NCI-H128 (cell line): ENCODE data around the gene SMYD3.
A peak's percentile ranks its signal among the peaks of the same experiment; 100 is the strongest.
"Not testable (repeated sequence)": the region's sequence is repeated elsewhere in the genome, so short reads cannot be mapped to it uniquely, and the experiment has no call there.

Source experiments
- DNase-seq: peaks from one replicate; lab custom pipeline; 2025; ENCODE audit not compliant: unreplicated experiment; lab: John Stamatoyannopoulos, UW

The SMYD3 gene

DNA sequence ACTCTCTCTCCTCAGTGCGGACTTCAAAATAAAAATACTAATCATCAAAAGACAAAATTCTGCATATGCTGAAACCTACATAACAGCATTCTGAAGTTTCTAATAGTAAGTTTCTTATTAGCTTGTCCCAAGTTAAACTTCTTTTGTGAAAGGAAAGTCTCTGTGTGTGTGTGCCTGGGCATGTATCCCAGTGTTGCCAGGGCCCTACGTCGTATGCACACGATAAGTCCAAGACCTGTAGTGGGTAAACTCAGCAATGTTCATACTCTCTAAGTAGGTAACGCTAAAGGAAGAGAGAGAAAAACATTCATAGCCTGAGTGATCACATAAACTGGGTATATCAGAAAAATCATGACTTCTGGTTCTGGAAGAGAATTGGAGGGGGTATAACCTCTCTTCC, 465.7 kb downstream of the SMYD3 start:
- no peak for DNase-seq

DNA sequence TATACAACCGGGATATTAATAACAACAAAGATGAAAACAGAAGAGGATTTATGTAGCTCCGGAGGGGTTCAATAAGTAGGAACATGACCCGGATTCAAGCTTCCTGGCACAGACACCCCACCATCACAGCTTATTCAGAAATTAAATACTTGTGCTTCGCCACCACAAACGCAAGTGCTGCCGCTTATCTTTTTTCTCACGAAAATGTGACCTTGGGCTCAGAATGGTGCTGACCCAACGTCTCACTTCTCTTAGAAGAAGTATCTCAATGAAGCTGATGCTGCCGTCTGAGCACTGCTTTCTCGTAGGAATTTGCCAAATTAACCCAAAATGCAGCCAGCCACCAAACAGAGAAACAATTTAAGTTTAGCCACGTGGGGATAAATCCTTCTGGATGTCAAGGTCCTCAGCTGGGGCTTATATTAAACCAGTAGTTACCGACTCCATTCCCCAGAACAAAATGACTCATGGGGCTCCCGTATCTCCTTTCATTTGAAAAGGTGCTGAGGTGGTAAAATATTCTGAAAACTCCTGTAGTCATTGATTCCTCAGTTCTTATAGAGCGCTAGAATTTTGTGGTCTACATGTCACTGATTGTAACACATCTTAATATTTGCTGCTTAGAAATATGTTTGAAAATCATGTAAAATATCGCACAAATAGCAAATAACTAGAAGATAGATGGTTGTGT, 466.7 kb downstream of the SMYD3 start:
- no peak for DNase-seq

DNA sequence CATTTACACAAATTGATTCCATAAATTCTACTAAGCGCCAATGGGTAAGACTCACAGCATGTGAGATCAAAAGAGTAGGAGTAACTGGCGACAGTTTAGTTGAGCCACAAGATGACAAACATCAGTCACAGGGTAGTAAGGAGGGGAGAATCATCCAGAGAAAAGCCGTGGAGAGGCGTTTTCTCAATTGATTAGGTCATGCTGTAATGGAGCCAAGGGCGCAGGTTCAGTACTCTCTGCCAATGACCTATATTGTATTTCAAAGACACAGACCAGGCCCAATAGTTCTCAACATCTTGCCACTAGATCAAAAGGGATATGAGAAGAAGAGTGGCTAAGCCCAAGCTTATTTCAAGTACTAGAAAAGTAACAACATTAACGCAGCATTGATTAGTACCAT, 467.5 kb downstream of the SMYD3 start:
- DNase-seq: no peak

DNA sequence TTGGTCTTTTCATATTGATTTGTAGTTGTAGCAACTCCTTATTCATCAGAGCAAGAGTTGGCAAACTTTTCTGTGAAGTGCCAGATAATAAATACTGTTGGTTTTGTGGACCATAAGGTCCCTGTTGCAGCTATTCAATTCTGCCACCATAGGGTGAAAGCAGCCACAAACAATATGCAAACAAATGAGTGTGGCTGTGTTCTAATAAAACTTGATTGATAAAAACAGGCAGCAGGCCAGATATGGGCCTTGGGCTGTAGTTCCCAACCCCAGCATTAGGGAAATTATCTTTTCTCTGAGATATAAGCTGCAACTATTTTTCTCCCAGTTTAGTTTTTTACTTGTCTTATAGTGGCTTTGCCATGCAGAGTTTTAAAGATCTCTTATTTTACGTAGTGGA, 469.2 kb downstream of the SMYD3 start:
- DNase-seq: no peak

DNA sequence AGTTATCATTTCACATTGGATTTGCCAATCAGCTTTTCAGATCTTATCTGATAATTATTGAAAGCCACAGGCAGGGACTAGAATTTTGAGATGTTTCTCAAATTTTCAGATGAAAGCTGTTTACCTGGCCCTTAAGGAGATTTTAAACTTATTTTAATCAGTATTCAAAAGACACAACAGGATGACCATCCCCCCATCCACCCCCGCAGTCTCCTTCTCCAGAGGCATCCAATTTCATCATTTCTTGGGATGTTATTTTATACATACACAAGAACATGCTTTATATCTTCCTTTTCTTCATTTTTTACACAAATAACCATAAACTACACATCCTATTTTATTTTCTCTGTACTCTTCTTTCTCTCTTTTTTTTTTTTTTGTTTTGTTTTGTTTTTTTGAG, 470.9 kb downstream of the SMYD3 start:
- DNase-seq: no peak

DNA sequence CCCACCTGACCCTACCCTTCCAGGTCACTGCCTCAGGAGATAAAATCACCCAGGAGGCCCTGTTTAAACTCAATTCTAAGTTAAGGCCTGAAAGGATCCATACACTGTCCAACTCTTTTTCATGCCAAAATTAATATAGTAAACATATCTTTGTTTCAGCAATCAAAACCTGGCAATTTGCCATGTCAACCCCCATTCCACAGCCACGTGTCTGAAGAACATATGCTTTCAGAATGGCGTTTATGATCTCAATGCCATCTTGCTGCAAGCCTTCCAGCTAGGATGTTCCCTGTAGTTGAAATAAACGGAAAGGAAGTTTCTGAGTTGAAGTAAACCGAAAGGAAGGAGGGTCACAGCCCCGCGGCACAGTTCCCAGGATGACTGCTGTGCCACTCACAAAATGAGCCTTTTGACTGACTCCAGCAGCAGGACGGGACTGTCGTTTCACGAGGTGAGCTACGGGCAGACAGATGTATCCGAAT, 472.0 kb downstream of the SMYD3 start:
- DNase-seq: no peak

DNA sequence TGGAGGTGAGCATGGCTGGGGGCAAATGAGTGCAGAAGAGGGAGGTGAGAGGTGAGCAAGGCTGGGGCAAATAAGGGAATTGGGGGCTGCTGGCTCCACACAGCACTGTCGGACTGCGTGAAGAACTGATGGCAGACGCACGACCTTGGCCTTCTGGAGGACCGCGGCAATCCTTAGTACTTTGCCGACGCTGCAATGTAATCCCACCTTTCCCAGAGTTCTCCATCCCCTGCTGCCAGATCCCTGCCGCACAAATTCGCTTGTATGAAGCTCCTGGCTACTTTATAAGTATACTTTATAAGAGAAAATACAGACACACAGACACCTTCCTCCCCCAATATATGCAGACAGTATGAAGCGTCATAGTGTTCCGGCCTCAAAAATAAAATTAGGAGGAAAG, 472.4 kb downstream of the SMYD3 start:
- DNase-seq: no peak

DNA sequence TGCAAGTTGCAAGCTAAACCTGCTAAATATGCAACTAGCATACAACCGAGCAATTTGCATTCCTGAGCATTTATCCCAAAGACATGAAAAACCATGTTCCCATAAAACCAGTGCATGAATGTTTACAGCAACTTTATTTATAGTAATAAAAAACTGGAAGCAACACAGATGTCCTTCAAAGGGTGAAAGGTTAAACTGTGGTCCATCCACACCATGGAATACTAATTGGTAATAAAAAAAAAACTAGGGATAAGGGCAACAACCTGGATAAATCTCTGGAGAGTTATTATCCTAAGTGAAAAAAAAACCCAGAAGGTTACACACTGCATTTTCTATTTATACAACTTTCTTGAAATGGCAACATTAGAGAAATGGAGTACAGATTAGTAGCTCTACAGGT, 474.1 kb downstream of the SMYD3 start:
- DNase-seq: no peak

DNA sequence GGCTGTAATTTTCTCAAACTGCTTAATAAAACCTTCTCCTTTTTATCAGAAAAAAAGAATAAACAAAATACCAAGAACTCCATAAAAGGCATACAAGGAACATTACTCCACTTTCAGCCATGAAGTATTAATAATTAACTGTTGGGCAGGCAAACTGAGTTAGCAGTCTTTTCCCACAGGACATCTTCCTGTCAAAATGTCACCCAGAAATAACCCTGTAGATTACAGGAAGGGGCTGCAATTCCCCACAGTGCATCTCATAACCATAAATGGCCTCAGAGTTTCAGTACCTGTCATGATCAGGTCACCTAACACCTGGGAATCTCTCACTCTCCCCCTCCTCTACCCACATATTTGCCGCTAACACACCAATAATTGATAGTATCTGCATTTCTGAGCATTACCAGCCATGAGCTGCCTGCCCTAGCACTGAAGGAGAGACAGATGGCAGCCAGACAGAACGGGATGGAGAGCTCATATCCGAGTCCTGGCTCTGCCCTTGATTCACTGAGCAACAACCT, 475.0 kb downstream of the SMYD3 start:
- no peak for DNase-seq

DNA sequence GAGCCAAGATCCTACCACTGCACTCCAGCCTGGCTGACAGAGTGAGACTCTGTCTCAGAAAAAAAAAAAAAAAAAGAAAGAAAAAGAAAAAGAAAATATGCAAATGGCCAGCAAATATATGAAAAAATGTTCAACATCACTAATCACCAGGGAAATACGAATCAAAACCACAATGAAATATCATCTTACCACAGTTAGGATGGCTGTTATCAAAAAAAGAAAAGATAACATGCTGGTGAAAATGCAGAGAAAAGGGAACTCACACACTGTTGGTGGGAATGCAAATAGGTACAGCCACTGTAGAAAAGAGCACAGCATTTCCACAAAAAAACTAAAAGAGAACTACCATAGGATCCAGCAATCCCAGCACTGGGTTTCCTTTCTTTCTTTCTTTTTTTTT, 477.5 kb downstream of the SMYD3 start:
- no peak for DNase-seq

DNA sequence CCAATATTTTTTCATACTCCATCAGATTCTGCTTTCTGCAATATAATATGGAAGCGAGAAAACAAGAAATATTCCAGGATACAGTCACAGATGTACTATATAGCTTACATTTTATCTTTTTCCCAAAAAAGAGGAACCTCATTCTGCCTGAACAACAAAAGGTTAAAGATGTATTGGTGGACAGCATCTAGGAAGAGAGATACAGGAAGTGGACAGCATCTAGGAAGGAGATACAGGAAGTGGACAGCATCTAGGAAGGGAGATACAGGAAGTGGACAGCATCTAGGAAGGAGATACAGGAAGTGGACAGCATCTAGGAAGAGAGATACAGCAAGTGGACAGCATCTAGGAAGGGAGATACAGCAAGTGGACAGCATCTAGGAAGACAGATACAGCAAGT, 483.0 kb downstream of the SMYD3 start:
- not testable (repeated sequence) for DNase-seq

DNA sequence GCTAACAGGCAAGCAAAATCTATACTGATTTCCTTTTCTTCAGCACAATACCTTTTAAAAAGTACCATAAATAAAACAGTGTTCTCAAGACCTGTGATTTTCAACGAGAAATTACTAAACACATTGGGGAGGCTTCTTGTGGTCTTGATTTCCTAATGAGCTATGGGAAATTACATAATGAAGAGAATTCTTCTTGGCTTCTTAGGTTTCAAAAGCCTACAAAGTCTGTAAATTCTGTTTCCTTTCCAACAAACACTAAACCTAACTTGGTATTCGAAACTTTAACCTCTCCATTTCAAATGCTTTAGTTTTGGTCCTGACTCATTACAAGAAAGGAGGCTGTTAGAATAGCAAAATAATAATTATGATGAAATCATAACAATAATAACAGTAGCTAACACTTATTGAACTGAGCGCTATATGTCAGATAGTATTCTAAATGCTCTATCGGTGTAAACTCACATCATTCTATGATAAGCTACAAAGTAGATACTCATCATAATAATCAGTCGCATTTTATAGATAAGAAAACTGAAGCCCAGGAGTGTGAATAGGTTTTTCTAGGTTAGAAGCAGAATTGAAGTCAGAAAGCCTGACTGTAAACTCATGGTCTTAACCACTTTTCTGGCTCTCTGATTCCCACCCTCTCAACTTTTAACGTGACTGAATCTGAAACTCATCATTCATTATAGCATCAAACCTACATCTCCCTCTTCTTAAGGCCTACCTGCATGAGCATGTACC, 486.7 kb downstream of the SMYD3 start:
- DNase-seq: no peak

DNA sequence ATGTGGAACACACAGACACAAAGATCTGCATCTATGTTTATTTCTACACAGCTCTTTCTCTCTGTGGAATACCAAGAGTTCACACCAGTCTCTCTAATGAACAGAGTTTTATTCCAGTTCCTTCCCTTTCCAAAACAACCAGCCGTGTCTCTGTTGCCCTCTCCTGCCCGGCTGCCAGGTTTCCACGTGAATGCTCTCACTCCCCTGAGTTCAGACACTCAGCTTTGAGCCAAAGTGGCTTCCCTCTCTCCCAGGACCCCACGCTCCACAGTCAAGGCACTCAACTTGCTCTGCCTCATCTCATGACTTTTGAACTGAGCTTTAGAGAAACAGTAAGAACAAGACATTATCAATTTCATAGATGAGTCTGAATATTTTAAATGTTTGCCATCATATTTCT, 488.9 kb downstream of the SMYD3 start:
- no peak for DNase-seq

DNA sequence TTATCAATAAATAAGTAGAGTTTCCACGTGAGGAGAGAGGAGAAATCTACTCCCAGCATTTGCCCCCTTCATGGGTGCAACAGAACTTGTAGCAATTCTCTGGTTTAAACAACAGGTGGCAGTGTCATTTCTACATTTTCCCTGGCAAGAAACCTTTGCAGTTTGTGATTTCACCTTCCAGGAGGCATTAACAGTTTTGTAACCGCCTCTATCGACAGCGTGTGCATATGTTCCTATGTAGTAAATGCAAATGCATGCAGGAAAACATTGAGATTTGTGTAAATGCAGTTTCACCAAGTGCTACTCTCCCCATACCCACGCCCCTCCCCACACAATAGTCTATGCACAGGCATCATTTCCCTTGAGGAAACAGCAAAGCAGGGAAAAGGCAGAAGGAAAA, 494.7 kb downstream of the SMYD3 start:
- peak; percentile 60 for DNase-seq

DNA sequence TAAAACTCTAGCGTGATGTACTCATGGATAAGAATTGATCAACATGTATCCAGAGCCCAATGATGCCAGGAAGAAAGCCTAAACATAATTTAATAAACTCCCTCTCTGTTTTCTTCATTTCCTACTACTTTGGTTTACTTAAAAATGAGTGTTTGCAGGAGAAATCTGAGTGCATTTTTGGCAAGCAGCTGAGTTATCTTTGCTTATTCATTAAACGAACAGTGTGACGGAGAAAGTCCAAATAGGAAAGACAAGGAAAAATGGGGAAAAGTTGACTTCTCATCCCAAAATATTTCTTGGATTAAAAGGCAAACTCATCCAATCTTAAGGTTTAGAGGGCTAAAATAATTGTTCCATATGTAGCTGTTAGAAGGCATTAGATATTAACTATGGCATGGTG, 496.7 kb downstream of the SMYD3 start:
- DNase-seq: no peak

DNA sequence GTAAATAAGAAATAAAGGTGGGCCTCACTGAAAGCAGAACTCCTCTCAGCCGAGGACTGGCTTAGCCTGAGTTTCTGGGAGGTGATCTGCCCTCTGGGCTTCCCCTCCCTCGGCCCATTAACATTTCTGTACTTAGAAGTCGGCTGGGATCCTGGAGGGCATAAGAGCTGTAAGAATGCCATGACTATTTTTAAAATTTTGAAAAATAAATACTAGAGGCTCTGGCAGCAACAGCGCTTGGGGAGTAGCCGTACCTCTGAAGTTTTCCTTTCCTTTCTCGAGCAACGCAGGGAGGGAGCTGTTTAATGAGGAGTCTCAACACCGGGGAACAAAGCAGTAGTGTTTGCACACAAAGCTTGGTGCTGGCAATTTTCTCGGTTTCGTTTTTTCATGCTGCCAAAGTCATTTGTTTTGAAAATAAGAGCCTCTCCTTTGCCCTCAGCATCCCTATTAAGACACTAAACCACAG, 498.7 kb downstream of the SMYD3 start:
- no peak for DNase-seq

DNA sequence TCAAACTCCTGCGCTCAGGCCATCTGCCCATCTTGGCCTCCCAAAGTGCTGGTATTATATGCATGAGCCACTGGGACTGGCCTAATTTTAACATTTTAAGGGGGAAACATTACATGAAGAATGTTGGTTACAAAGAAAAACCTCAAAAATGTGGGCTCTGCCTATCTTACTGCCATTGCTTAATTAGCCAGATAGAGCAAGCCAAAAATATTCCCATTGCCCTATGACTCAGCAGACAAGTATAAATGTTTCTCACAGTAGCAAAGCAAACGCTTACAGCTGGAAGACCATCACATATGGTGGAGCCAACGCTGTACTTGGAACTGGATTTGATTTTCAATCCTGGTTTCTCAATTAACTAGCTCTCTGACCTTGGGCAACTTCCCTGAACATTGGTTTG, 502.0 kb downstream of the SMYD3 start:
- DNase-seq: no peak

DNA sequence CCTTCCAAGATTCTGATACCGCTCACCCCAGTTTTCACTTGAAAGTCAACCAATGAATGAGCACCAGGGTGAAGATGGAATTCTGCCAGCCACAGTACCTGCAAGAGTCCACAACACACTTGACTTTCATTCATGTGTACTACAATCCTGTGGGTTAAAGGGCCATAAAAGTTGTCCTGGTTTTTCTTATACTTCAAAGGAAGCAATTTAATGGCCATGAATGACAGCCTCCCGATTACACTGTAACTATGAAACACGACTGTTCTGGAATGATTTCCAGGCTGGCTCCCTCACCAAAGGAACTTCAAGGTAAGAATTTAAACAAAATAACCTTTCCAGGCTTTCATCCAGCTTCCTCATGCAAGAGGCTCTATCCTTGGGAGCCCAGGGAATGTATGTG, 502.8 kb downstream of the SMYD3 start:
- DNase-seq: no peak

DNA sequence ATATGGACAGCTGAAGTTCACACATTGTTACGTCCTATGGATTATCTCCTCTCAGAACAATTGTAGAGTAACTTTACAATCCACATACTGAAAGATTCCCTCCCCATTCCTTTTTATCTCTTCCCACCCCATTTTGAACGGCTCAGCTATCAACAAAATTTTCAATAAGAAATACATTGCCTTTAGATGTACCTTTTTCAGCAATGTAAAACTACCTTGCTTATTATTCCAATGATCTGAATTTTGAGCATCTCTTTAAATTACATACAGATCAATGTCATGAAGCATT, 503.7 kb downstream of the SMYD3 start:
- DNase-seq: no peak

DNA sequence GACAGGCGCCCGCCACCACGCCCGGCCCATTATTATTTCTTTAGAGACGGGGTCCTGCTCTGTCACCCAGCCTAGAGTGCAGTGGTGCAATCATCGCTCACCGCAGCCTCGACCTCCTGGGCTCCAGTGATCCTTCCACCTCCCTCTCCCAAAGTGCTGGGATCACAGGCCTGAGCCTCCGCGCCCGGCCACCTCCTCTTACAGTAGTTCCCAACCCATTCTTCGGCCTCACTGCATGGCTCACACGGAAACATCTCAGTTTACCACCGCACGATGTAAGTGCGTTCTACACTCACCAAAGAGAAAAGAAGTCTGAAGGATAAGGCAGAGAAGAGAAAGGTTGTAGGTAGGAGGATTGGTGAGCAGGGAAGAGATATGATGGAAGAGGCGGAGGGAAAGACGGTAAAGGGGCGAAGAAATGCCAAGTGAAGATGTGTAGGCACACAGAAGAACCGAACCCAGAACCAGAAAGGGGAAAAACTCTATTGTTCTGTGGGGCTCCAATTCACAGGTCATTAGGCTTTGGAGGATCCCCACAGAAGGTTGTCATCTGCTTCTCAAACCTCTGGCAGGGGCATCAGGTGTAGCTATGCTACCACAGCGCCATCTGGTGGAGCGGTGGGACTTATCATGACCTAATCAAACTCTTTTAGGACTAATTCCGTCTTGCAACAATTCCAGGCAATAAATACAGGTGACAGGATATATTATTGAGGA, 504.2 kb downstream of the SMYD3 start:
- peak; percentile 86 for DNase-seq

DNA sequence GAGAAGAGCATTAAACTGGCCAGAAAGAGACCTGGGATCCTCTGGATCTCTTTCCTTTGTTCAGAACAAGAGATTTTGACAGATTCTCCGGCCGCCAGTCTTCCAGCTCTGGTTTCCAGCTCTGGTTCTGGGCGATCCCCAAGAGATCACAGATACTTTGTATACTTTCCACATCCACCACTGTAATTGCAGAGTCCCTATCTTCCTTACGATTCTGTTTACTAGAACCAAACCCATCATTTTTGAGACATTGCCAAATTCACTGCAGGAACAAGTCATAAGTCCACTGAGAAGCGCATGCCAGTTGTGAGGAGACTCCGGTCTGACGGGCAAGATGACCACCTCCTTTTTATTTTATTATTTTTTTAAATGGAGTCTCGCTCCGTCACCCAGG, 505.2 kb downstream of the SMYD3 start:
- DNase-seq: no peak
